GM12892 (cell line): Measurements from ENCODE around the gene EOMES.

Experiments
- POLR2A ChIP-seq: IDR thresholded peaks from 2 replicates; pipeline ENCODE4 v1.6.1; 2011; ENCODE audit warnings: low read depth, low read length, control low read depth
- POLR2AphosphoS5 ChIP-seq: IDR thresholded peaks from 2 replicates; pipeline ENCODE4 v1.6.1; 2011; ENCODE audit warnings: low read depth, low read length, control low read depth
- TAF1 ChIP-seq: IDR thresholded peaks from 2 replicates; pipeline ENCODE4 v1.6.1; 2011; ENCODE audit warnings: low read depth, mild to moderate bottlenecking, control low read depth, low read length, borderline replicate concordance

GRCh38 chr3:27740854-27741253, 18.7 kb upstream of the EOMES start:
- TF ChIP-seq POLR2A (no peak), POLR2AphosphoS5 (no peak), TAF1 (no peak)
